NB4 (cell line): ENCODE results near the gene SH2D1B.

ENCODE experiments used
- DNase-seq: peaks from one replicate; pipeline ENCODE4 v3.0.0; 2010; ENCODE audit warnings: low read depth
- H3K4me3 ChIP-seq: one replicate; pipeline ENCODE4 v1.5.1; 2011; ENCODE audit warnings: mild to moderate bottlenecking, low read depth, low read length, moderate library complexity
- MYC ChIP-seq: IDR thresholded peaks from 2 replicates; pipeline ENCODE4 v1.6.1; 2011; ENCODE audit warnings: low read depth, low read length
- POLR2A ChIP-seq: IDR thresholded peaks from 2 replicates; pipeline ENCODE4 v1.6.1; 2011; ENCODE audit warnings: mild to moderate bottlenecking; ENCODE audit not compliant: insufficient read length; ENCODE audit errors: extremely low read depth
- TF ChIP-seq, protein P1 (sequence below): IDR thresholded peaks from 2 replicates; pipeline ENCODE4 v1.6.1; 2011; ENCODE audit warnings: low read depth, low read length
- TF ChIP-seq, protein P2 (sequence below): IDR thresholded peaks from one replicate; pipeline ENCODE4 v1.5.1; 2012; ENCODE audit warnings: low read depth, low read length

The SH2D1B gene

DNA sequence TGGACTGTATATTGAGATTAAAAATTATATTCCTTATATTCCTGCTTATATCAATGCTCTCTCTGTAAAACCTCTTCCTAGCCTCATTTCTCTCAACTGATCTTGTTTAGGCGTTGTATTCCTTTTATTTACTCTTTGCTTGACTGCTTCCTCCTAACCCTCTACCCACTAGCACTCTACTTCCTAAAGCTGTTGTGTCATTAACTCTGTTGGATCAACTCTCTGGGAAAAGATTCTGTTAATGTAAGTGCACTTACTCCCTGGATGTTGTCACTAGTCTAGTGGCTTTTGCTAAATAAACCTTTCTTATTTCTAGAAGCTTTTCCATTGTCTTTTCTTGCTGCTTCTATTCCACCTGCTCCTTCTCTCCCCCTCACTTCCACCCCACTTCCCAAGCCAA, 41.8 kb downstream of the SH2D1B start:
- TF ChIP-seq MYC: no peak
- TF ChIP-seq POLR2A: no peak
- TF ChIP-seq, protein P1, sequence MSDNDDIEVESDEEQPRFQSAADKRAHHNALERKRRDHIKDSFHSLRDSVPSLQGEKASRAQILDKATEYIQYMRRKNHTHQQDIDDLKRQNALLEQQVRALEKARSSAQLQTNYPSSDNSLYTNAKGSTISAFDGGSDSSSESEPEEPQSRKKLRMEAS: no peak
- TF ChIP-seq, protein P2, sequence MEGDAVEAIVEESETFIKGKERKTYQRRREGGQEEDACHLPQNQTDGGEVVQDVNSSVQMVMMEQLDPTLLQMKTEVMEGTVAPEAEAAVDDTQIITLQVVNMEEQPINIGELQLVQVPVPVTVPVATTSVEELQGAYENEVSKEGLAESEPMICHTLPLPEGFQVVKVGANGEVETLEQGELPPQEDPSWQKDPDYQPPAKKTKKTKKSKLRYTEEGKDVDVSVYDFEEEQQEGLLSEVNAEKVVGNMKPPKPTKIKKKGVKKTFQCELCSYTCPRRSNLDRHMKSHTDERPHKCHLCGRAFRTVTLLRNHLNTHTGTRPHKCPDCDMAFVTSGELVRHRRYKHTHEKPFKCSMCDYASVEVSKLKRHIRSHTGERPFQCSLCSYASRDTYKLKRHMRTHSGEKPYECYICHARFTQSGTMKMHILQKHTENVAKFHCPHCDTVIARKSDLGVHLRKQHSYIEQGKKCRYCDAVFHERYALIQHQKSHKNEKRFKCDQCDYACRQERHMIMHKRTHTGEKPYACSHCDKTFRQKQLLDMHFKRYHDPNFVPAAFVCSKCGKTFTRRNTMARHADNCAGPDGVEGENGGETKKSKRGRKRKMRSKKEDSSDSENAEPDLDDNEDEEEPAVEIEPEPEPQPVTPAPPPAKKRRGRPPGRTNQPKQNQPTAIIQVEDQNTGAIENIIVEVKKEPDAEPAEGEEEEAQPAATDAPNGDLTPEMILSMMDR: no peak
- no peak overlapping the region for H3K4me3 ChIP-seq
- no peak for DNase-seq

DNA sequence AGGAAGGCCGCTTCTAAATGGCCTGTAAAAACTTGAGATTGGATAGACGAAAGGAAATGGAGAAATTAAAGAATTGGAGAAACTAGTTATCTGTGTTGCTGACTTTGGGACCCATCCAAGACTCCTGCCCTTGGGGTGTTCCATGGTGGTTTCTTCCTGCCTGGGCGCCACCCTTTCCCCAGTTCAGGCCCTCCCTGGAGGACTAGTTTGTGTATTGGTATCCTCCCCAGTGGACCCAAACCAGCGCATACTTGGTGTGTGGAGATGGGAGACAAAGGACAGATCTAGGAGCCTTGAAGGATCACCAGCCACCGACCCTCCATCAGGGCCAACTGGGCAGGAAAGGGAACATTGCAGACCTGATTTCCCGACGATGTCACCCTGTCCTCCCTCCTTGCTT, 42.4 kb downstream of the SH2D1B start:
- TF ChIP-seq, protein P2: no peak
- TF ChIP-seq, protein P1: no peak
- TF ChIP-seq POLR2A (no peak), MYC (no peak)
- no peak overlapping the region for H3K4me3 ChIP-seq

DNA sequence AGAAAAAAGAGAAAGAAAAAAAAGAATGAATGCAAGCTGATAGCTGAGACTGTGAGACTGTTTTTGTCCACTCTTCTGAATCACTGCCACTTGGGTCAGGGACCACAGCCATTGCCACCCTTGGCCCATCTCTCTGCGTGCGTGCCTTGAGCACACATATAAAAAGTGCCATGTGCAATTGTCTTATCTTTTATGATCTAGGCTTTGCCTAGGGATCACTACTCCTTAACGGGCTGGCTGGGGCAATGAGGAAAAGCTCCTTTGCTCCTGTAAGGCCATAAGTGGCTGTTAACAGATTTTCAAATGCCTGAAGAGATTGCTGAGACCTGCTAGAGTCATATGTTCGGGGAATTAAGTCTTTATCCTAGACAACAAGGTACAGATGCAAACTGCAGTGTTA, 43.5 kb downstream of the SH2D1B start:
- H3K4me3 ChIP-seq: no peak overlapping the region
- TF ChIP-seq POLR2A (no peak), MYC (no peak)
- TF ChIP-seq, protein P2: no peak
- TF ChIP-seq, protein P1: no peak
- no peak for DNase-seq

More for the DNA sequence above, 42.4 kb downstream of the SH2D1B start:
- no peak for DNase-seq

DNA sequence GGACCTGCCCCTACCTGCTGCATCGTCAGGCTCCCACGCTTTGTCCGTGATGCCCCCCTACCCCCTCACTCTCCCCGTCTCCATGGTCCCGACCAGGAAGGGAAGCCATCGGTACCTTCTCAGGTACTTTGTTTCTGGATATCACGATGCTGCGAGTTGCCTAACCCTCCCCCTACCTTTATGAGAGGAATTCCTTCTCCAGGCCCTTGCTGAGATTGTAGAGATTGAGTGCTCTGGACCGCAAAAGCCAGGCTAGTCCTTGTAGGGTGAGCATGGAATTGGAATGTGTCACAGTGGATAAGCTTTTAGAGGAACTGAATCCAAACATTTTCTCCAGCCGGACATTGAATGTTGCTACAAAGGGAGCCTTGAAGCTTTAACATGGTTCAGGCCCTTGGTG, 44.2 kb downstream of the SH2D1B start:
- DNase-seq: no peak
- no peak for TF ChIP-seq MYC
- TF ChIP-seq, protein P2: no peak
- TF ChIP-seq, protein P1: no peak
- TF ChIP-seq POLR2A: no peak
- no peak overlapping the region for H3K4me3 ChIP-seq

DNA sequence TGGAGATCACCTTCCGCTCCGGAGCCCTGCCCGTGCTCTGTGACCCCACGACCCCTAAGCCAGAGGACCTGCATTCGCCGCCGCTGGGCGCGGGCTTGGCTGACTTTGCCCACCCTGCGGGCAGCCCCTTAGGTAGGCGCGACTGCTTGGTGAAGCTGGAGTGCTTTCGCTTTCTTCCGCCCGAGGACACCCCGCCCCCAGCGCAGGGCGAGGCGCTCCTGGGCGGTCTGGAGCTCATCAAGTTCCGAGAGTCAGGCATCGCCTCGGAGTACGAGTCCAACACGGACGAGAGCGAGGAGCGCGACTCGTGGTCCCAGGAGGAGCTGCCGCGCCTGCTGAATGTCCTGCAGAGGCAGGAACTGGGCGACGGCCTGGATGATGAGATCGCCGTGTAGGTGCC, 44.9 kb downstream of the SH2D1B start:
- no peak for TF ChIP-seq MYC
- TF ChIP-seq, protein P1: no peak
- no peak for TF ChIP-seq POLR2A
- TF ChIP-seq, protein P2: no peak
- no peak overlapping the region for H3K4me3 ChIP-seq

DNA sequence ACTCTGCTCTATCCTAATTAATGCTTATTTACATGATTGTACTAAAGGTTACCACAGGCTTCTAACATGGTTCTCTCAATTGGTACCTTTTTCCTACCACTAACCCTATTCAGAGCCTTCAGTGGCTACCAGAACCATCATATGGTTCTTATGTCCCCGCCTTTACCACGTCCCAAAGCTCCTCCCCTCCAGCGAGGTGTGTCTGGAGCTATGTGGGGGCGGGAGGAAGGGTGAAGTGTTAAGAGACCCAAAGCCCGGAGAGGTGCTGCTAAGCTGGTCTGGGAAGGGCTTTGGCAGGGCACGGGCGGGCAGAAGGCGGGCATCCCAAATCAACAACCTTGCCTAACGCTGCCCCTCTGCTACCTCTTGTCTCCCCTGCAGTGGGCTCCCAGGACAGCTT, 45.3 kb downstream of the SH2D1B start:
- H3K4me3 ChIP-seq: no peak overlapping the region
- no peak for DNase-seq
- no peak for TF ChIP-seq MYC
- TF ChIP-seq, protein P1: no peak

More for the DNA sequence above, 44.9 kb downstream of the SH2D1B start:
- no peak for DNase-seq
